Trophoblast cell (in vitro differentiated cells and primary cell): ENCODE results near the gene SCGB1D1.

Experiments
- DNase-seq, 2 donors: peaks; one replicate each; pipeline ENCODE4 v3.0.0-alpha.2; 2016
- H2AFZ ChIP-seq: 2 replicates; pipeline ENCODE4 v1.6.1; 2013; ENCODE audit warnings: low read length, moderate library complexity, mild to moderate bottlenecking; ENCODE audit not compliant: insufficient read depth, poor library complexity
- H2AK5ac ChIP-seq: 2 replicates; pipeline ENCODE4 v1.6.1; 2013; ENCODE audit warnings: mild to moderate bottlenecking, low read length
- H2BK120ac ChIP-seq: 2 replicates; pipeline ENCODE4 v1.6.1; 2013; ENCODE audit warnings: low read length, mild to moderate bottlenecking, moderate library complexity; ENCODE audit not compliant: insufficient read depth, poor library complexity
- H2BK12ac ChIP-seq: 2 replicates; pipeline ENCODE4 v1.6.1; 2013; ENCODE audit warnings: mild to moderate bottlenecking, low read length, moderate library complexity
- H2BK5ac ChIP-seq: 2 replicates; pipeline ENCODE4 v1.6.1; 2013; ENCODE audit warnings: low read length, low read depth, moderate library complexity, mild to moderate bottlenecking; ENCODE audit not compliant: poor library complexity
- H3K14ac ChIP-seq: 2 replicates; pipeline ENCODE4 v1.6.1; 2013; ENCODE audit warnings: mild to moderate bottlenecking, low read length
- H3K18ac ChIP-seq: 2 replicates; pipeline ENCODE4 v1.6.1; 2013; ENCODE audit warnings: mild to moderate bottlenecking, low read length
- H3K23ac ChIP-seq: 2 replicates; pipeline ENCODE4 v1.6.1; 2013; ENCODE audit warnings: low read length
- H3K27ac ChIP-seq: 2 replicates; pipeline ENCODE4 v1.5.1; 2013; ENCODE audit warnings: low read depth, mild to moderate bottlenecking, inconsistent platforms, low read length, moderate library complexity
- H3K27me3 ChIP-seq: 2 replicates; pipeline ENCODE4 v1.6.1; 2013; ENCODE audit warnings: inconsistent platforms, mild to moderate bottlenecking, low read length, moderate library complexity; ENCODE audit not compliant: insufficient read depth
- H3K36me3 ChIP-seq, 2 experiments: 1 replicate in 1 of 2; 2 replicates in 1 of 2; pipeline ENCODE4 v1.6.1; 2013; ENCODE audit warnings: low read length in 2 of 2, mild to moderate bottlenecking in 2 of 2, moderate library complexity in 1 of 2; ENCODE audit not compliant: insufficient read depth in 2 of 2, control insufficient read depth in 1 of 2
- H3K4ac ChIP-seq: 2 replicates; pipeline ENCODE4 v1.6.1; 2013; ENCODE audit warnings: low read depth, mild to moderate bottlenecking, low read length, moderate library complexity
- H3K4me1 ChIP-seq, 2 experiments: 1 replicate in 1 of 2; 2 replicates in 1 of 2; pipeline ENCODE4 v1.6.1; 2013; ENCODE audit warnings: low read length in 2 of 2, mild to moderate bottlenecking in 2 of 2, moderate library complexity in 1 of 2; ENCODE audit not compliant: insufficient read depth in 2 of 2, control insufficient read depth in 1 of 2
- H3K4me2 ChIP-seq: 2 replicates; pipeline ENCODE4 v1.6.1; 2013; ENCODE audit warnings: inconsistent platforms, mild to moderate bottlenecking, low read length, moderate library complexity
- H3K4me3 ChIP-seq: 2 replicates; pipeline ENCODE4 v1.5.1; 2013; ENCODE audit warnings: mild to moderate bottlenecking, low read depth, low read length, inconsistent platforms
- H3K79me1 ChIP-seq: one replicate; pipeline ENCODE4 v1.6.1; 2013; ENCODE audit warnings: low read length
- H3K79me2 ChIP-seq: 2 replicates; pipeline ENCODE4 v1.6.1; 2013; ENCODE audit warnings: low read length, mild to moderate bottlenecking; ENCODE audit not compliant: control insufficient read depth, insufficient read depth, poor library complexity
- H3K9ac ChIP-seq: 2 replicates; pipeline ENCODE4 v1.6.1; 2013; ENCODE audit warnings: mild to moderate bottlenecking, low read length
- H3K9me3 ChIP-seq: 2 replicates; pipeline ENCODE4 v1.6.1; 2013; ENCODE audit warnings: low read depth, mild to moderate bottlenecking, control low read depth, inconsistent platforms, low read length; ENCODE audit not compliant: insufficient read depth
- H4K12ac ChIP-seq: 2 replicates; pipeline ENCODE4 v1.6.1; 2013; ENCODE audit warnings: low read depth, mild to moderate bottlenecking, low read length, moderate library complexity
- H4K8ac ChIP-seq: 2 replicates; pipeline ENCODE4 v1.6.1; 2013; ENCODE audit warnings: low read depth, mild to moderate bottlenecking, low read length, moderate library complexity
- H4K91ac ChIP-seq: one replicate; pipeline ENCODE4 v1.6.1; 2013; ENCODE audit warnings: low read depth, mild to moderate bottlenecking, low read length, moderate library complexity
- WGBS: extraction: QIAGEN DNeasy Blood & Tissue Kit; methylation state at CpG from one replicate; pipeline ENCODE4 v1.1.7; 2013; ENCODE audit warnings: missing lambda C conversion rate; ENCODE audit not compliant: insufficient read length, insufficient coverage; ENCODE audit errors: extremely low coverage; 5-methylcytosine and 5-hydroxymethylcytosine counted together

SCGB1D1 gene

GRCh38 chr11:62153617-62154016 lies 36.4 kb upstream of the SCGB1D1 start:
- no peak overlapping the region for H4K8ac ChIP-seq
- no peak for DNase-seq

GRCh38 chr11:62157603-62158002 lies 32.4 kb upstream of the SCGB1D1 start:
- Histone ChIP-seq H3K9ac (no peak overlapping the region), H4K91ac (no peak overlapping the region), H3K4me3 (no peak overlapping the region), H2BK120ac (no peak overlapping the region), H4K8ac (no peak overlapping the region), H3K23ac (no peak overlapping the region), H3K79me1 (no peaks in the 10 kb centered on the region), H3K4me1 (no peaks in the 10 kb centered on the region), H2BK12ac (no peak overlapping the region), H3K27ac (no peak overlapping the region), H3K14ac (no peak overlapping the region), H3K4me2 (no peak overlapping the region), H2BK5ac (no peak overlapping the region), H3K79me2 (no peaks in the 10 kb centered on the region), H2AK5ac (no peak overlapping the region), H2AFZ (no peak overlapping the region), H3K9me3 (no peaks in the 10 kb centered on the region), H3K4ac (no peak overlapping the region), H3K27me3 (no peaks in the 10 kb centered on the region), H4K12ac (no peak overlapping the region), H3K18ac (no peak overlapping the region), H3K36me3 (peaks cover 2 to 3% of the 10 kb centered on the region in 2 experiments)
- no CpG with 5 or more reads among the region's 6 CpGs for WGBS
- DNase-seq = no peak

More at GRCh38 chr11:62153617-62154016, 36.4 kb upstream of the SCGB1D1 start:
- Histone ChIP-seq H3K27ac (no peak overlapping the region), H2BK120ac (no peak overlapping the region), H3K23ac (no peak overlapping the region), H3K18ac (no peak overlapping the region), H2BK5ac (no peak overlapping the region), H3K79me1 (no peaks in the 10 kb centered on the region), H3K4me2 (no peak overlapping the region), H3K4ac (no peak overlapping the region), H3K27me3 (no peaks in the 10 kb centered on the region), H3K79me2 (no peaks in the 10 kb centered on the region), H3K9me3 (no peaks in the 10 kb centered on the region), H4K12ac (no peak overlapping the region), H4K91ac (no peak overlapping the region), H3K9ac (no peak overlapping the region), H2AK5ac (no peak overlapping the region), H3K36me3 (peaks cover 34 to 37% of the 10 kb centered on the region in 2 experiments), H3K4me3 (no peak overlapping the region), H2BK12ac (no peak overlapping the region), H2AFZ (no peak overlapping the region), H3K4me1 (no peaks in the 10 kb centered on the region), H3K14ac (no peak overlapping the region)
- no CpG with 5 or more reads among the region's 3 CpGs for WGBS

GRCh38 chr11:62166371-62166770 lies 23.6 kb upstream of the SCGB1D1 start:
- Histone ChIP-seq H3K14ac (no peak overlapping the region), H3K4ac (no peak overlapping the region), H3K4me1 (no peaks in the 10 kb centered on the region), H3K27me3 (no peaks in the 10 kb centered on the region), H3K36me3 (no peaks in the 10 kb centered on the region), H3K4me2 (no peak overlapping the region), H3K27ac (no peak overlapping the region), H3K23ac (no peak overlapping the region), H3K4me3 (no peak overlapping the region), H4K12ac (no peak overlapping the region), H2BK12ac (no peak overlapping the region), H3K79me1 (no peaks in the 10 kb centered on the region), H2BK5ac (no peak overlapping the region), H3K18ac (no peak overlapping the region), H3K9ac (no peak overlapping the region), H3K9me3 (no peaks in the 10 kb centered on the region), H2AK5ac (no peak overlapping the region), H2BK120ac (no peak overlapping the region), H4K8ac (no peak overlapping the region), H4K91ac (no peak overlapping the region), H3K79me2 (no peaks in the 10 kb centered on the region), H2AFZ (no peak overlapping the region)
- DNase-seq = no peak
- no CpG with 5 or more reads among the region's 10 CpGs for WGBS

- H3K27me3 ChIP-seq = no peaks in the 10 kb centered on the region
- no peak overlapping the region for H2BK5ac ChIP-seq
- H2AK5ac ChIP-seq = no peak overlapping the region
- H3K36me3 ChIP-seq = no peaks in the 10 kb centered on the region
- no peak overlapping the region for H3K23ac ChIP-seq
- no peak overlapping the region for H2AFZ ChIP-seq
- DNase-seq = no peak
- no peak overlapping the region for H2BK120ac ChIP-seq
- no peak overlapping the region for H3K27ac ChIP-seq
- H3K79me1 ChIP-seq = no peaks in the 10 kb centered on the region
- H3K4me3 ChIP-seq = peak overlapping the region; percentile 55
- no peaks in the 10 kb centered on the region for H3K79me2 ChIP-seq
- no peak overlapping the region for H4K12ac ChIP-seq
- no peaks in the 10 kb centered on the region for H3K4me1 ChIP-seq
- no peak overlapping the region for H3K18ac ChIP-seq
- no peak overlapping the region for H2BK12ac ChIP-seq
- H4K91ac ChIP-seq = no peak overlapping the region
- no peak overlapping the region for H3K9ac ChIP-seq
- no peak overlapping the region for H3K14ac ChIP-seq
- no peaks in the 10 kb centered on the region for H3K9me3 ChIP-seq
- H4K8ac ChIP-seq = no peak overlapping the region
- H3K4me2 ChIP-seq = no peak overlapping the region
- no CpG with 5 or more reads among the region's 10 CpGs for WGBS
- H3K4ac ChIP-seq = no peak overlapping the region
These were observed 20.6 kb upstream of the SCGB1D1 start for GRCh38 chr11:62169448-62169847.
